ENCODE results near the gene KLHL6.
"Not testable (repeated sequence)": the region's sequence is repeated elsewhere in the genome, so short reads cannot be mapped to it uniquely, and the experiment has no call there.

KLHL6 gene

GRCh38 chr3:183529717-183530116 is 25.8 kb downstream of the KLHL6 start:
- no peak for DNase-seq

GRCh38 chr3:183529185-183529584 is 26.3 kb downstream of the KLHL6 start:
- DNase-seq: no peak

DNA sequence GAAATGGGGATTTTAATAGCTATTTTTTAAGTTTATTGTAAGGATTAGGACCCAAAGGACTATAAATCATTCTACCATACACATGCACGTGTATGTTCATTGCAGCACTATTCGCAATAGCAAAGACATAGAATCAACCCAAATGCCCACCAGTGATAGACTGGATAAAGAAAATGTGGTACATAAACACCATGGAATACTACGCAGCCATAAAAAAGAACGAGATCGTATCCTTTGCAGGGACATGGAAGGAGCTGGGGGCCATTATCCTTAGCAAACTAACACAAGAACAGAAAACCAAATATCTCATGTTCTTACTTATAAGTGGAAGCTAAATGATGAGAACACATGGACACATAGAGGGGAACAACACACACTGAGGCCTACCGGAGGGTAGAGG is 26.7 kb downstream of the KLHL6 start:
- DNase-seq: not testable (repeated sequence)

DNA sequence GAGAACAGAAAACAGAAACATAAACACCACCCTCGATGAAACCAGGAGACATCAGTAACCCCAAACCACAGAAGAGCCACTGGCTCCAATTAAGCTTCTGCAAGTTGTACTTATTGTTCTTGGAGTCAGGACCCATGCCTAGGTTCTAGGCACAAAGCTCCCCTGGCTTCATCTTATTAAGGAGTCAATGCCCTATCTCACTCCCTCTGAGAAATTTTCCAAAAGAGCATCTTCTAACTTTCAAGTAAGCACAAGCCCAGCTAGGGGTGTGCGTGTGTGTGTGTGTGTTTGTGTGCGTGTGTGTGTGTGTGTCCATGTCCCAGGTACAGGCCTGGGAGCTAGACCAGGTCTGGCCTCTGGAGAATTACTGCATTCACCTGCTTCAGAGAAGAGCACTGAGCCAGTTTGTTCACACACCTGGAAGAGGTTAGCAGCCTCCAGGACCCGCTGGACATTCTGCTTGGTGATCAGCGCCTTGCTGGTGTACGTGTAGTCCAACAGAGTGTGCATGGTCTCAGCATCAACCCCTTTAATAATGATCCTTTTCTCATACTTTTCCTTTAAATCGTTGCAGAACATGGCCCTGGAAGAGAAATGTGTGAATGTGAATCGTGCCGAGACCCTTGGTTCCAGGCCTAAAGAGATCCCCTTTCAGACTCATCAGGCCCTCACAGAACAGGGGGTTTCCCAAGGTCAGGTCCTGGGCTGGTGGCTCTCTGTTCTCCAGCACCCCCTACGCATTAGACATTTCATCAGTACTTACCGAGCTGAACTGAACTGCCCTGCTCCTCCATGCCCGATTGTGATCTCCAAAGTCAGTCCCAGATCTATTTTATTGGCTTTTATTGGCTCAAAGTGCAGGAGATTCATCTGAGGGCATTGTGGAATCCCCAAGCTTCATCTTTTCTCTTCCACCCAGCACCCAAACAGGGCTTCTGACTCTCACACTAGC is 27.8 kb downstream of the KLHL6 start:
- DNase-seq: no peak

DNA sequence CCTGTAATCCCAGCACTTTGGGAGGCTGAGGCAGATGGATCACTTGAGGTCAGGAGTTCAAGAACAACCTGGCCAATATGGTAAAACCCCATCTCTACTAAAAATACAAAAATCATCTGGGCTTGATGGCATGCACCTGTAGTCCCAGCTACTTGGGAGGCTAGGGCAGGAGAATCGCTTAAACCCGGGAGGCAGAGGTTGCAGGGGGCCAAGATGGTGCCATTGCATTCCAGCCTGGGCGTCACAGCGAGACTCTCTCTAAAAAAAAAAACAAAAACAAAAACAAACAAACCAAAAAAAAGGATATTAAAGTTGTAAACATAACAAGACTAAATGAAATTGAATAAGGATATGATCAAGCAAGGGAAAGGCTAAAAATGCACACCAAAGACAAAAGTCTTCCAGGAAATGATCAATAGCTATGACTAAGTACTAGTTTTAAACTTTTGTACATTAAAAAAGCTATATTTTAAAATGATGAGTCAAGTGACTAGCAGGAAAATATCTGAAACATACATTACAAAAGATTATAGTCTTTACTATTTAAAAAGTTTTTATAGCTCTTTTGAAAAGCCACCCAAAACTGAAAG is 28.6 kb downstream of the KLHL6 start:
- DNase-seq: no peak

- no peak for DNase-seq
Measured at GRCh38 chr3:183524476-183524875, 31.0 kb downstream of the KLHL6 start.

- not testable (repeated sequence) for DNase-seq
Measured at GRCh38 chr3:183520741-183521556, 34.6 kb downstream of the KLHL6 start.

- DNase-seq: not testable (repeated sequence)
Measured at GRCh38 chr3:183520295-183520694, 35.2 kb downstream of the KLHL6 start.

- DNase-seq: no peak
Measured at GRCh38 chr3:183519891-183520290, 35.6 kb downstream of the KLHL6 start.

GRCh38 chr3:183518491-183519251 is 36.8 kb downstream of the KLHL6 start:
- DNase-seq: no peak

DNA sequence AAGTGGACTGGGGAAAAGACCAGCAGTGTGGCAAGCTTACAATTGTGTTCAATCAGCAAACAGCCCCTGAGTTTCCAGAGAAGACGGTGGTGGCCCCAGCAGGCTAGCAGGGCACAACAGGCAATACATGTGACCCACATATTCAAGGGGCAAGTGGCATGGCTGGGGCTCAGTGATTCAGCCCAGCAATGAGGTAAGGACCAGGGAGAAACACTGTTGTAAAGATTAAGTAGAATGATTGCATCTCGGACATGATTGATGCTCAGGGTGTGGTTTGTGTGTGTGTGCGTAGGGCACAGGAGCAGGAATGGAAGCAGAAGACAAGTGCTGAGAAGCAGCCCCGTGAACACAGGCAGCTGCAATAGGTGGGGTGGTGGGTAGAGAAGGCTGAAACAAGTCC is 37.9 kb downstream of the KLHL6 start:
- no peak for DNase-seq

- peak; percentile 48 to 57 for DNase-seq
Measured at GRCh38 chr3:183515968-183516851, 39.3 kb downstream of the KLHL6 start.

- no peak for DNase-seq
Measured at GRCh38 chr3:183514021-183514420, 41.5 kb downstream of the KLHL6 start.

GRCh38 chr3:183513046-183513706 is 42.3 kb downstream of the KLHL6 start:
- peak in 1 of 2 experiments; percentile 14 for DNase-seq

GRCh38 chr3:183511286-183512131 is 44.0 kb downstream of the KLHL6 start:
- not testable (repeated sequence) for DNase-seq

GRCh38 chr3:183508821-183509220 is 46.7 kb downstream of the KLHL6 start:
- DNase-seq: no peak

DNA sequence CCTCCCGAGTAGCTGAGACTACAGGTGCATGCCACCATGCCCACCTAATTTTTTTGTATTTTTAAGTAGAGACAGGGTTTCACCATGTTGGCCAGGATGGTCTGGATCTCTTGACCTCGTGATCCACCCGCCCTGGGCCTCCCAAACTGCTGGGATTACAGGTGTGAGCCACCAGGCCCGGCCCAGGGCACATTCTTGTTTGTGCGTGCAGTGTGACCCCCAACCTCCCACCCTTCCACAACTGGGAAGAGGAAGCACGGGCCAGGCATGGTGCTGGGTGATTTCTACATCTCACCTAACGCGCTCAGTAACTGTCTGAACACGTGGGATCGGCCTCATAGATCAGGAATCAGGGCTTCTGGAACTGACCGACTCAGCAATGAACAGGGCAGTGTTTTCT is 48.0 kb downstream of the KLHL6 start:
- no peak for DNase-seq

- no peak for DNase-seq
Measured at GRCh38 chr3:183506674-183507320, 48.7 kb downstream of the KLHL6 start.

DNA sequence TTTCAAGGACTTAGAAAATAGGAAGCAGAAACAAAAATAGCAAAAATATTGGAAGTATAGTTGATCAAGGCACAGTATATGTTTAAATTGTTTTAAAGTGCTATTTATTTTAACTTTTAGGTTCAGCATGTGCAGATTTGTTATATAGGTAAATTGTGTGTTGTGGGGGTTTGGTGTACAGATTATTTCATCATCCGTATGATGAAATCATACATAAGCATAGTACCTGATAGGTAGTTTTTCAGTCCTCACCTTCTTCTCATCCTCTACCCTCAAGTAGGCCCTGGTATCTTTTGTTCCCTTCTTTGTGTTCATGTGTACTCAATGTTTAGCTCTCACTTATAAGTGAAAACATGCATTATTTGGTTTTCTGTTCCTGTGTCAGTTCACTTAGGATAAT is 50.9 kb downstream of the KLHL6 start:
- no peak for DNase-seq
